GM12865 (cell line): ENCODE results near the gene CUX1.
"Not testable (repeated sequence)": the region's sequence is repeated elsewhere in the genome, so short reads cannot be mapped to it uniquely, and the experiment has no call there.

Experiments used
- DNase-seq: peaks from one replicate; pipeline ENCODE4 v3.0.0; 2010; ENCODE audit warnings: low read depth
- H3K4me3 ChIP-seq: 2 replicates; pipeline ENCODE4 v1.5.1; 2011; ENCODE audit warnings: mild to moderate bottlenecking, low read depth, low read length, control low read depth
- TF ChIP-seq, protein P1 (sequence below): IDR thresholded peaks from 2 replicates; pipeline ENCODE4 v1.5.1; 2011; ENCODE audit warnings: low read length, control low read depth, low read depth, inconsistent platforms; ENCODE audit not compliant: insufficient read depth; ENCODE audit errors: missing control alignments

Gene CUX1

DNA sequence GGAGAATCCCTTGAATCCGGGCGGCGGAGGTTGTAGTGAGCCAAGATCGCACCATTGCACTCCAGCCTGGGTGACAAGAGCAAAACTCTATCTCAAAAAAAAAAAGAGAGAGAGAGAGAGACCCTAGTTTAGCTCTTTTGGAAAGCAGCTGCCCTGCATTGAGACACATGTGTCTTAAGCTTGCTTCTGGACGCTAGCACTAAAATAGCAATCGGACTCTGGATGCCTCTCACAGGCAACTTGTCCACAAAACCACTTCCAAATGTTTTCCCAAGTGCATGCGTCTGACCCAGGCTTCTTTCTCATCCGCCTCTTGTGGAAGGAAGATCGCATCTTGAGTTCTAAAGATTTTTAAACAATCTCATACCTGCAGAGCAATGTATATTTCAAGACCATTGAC is 182.7 kb downstream of the CUX1 start:
- TF ChIP-seq, protein P1, sequence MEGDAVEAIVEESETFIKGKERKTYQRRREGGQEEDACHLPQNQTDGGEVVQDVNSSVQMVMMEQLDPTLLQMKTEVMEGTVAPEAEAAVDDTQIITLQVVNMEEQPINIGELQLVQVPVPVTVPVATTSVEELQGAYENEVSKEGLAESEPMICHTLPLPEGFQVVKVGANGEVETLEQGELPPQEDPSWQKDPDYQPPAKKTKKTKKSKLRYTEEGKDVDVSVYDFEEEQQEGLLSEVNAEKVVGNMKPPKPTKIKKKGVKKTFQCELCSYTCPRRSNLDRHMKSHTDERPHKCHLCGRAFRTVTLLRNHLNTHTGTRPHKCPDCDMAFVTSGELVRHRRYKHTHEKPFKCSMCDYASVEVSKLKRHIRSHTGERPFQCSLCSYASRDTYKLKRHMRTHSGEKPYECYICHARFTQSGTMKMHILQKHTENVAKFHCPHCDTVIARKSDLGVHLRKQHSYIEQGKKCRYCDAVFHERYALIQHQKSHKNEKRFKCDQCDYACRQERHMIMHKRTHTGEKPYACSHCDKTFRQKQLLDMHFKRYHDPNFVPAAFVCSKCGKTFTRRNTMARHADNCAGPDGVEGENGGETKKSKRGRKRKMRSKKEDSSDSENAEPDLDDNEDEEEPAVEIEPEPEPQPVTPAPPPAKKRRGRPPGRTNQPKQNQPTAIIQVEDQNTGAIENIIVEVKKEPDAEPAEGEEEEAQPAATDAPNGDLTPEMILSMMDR: no peak

DNA sequence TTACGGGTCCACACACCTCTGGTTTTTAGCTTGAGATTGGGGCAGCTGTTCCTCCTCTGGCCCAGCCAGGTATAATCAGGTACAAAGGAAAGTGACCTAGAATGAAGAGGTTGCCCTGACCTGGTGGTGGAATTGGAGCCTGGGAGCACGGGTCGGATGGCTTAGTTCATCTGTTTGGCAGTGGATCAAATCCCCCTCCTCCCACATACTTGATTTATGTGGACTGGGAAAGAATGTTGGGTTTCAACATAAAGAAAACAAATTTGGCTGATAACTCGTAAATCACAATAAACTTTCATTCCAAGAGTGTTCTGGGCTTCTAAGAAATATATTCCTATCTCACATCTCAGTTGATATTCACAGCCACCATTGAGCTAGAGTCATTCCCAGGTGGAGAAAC is 186.8 kb downstream of the CUX1 start:
- DNase-seq: no peak
- H3K4me3 ChIP-seq: no peak overlapping the region
- TF ChIP-seq, protein P1: no peak

More for the DNA sequence above, 182.7 kb downstream of the CUX1 start:
- H3K4me3 ChIP-seq: no peak overlapping the region
- no peak for DNase-seq

- no peak overlapping the region for H3K4me3 ChIP-seq
- DNase-seq: no peak
- TF ChIP-seq, protein P1: no peak
These were observed 187.4 kb downstream of the CUX1 start for GRCh38 chr7:102004848-102005247.

GRCh38 chr7:102005933-102006480 is 188.6 kb downstream of the CUX1 start:
- H3K4me3 ChIP-seq: no peak overlapping the region
- no peak for DNase-seq

DNA sequence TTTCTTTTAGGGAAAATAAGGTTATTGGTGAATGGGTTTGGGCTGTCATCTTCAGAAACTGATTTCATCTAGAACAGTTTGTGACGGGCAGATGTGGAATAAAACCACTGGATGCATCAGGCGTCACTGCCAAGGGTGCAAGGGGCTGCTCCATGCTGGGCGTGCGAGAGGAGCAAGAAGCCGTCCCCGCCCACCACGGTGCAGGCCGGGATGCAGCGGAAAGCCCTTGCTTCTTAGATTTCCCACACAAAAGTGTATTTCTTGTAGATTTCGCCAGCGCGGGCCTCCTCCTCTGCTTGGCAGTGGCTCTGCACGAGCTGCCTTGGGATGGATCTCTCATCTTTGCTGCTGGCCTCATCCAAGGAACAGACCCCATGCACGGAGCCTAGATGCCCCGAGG is 189.3 kb downstream of the CUX1 start:
- H3K4me3 ChIP-seq: no peak overlapping the region
- TF ChIP-seq, protein P1: no peak

More at GRCh38 chr7:102005933-102006480, 188.6 kb downstream of the CUX1 start:
- TF ChIP-seq, protein P1: no peak

GRCh38 chr7:102008535-102009262 is 191.3 kb downstream of the CUX1 start:
- TF ChIP-seq, protein P1: no peak
- DNase-seq: no peak
- no peak overlapping the region for H3K4me3 ChIP-seq

More for the DNA sequence above, 189.3 kb downstream of the CUX1 start:
- DNase-seq: no peak

GRCh38 chr7:102009628-102010027 is 192.2 kb downstream of the CUX1 start:
- no peak overlapping the region for H3K4me3 ChIP-seq
- DNase-seq: no peak
- TF ChIP-seq, protein P1: no peak

- not testable (repeated sequence) for H3K4me3 ChIP-seq, DNase-seq
These were observed 194.8 kb downstream of the CUX1 start for GRCh38 chr7:102012112-102012830.
